Inflammatory macrophage treated with lipopolysaccharide for 4 hours (primary cell): Measurements from ENCODE around the gene SREBF2.
"Not testable (repeated sequence)": the region's sequence is repeated elsewhere in the genome, so short reads cannot be mapped to it uniquely, and the experiment has no call there.

ENCODE experiments used
- DNase-seq: peaks from one replicate; pipeline ENCODE4 v3.0.0-alpha.2; 2020

Gene SREBF2

GRCh38 chr22:41842996-41843970 is 10.4 kb downstream of the SREBF2 start:
- DNase-seq = peak; percentile 16

- DNase-seq = no peak
Measured at GRCh38 chr22:41844036-41844435, 11.1 kb downstream of the SREBF2 start.

GRCh38 chr22:41844513-41844912 is 11.6 kb downstream of the SREBF2 start:
- no peak for DNase-seq

- DNase-seq = no peak
Measured at GRCh38 chr22:41845380-41846267, 12.7 kb downstream of the SREBF2 start.

GRCh38 chr22:41846268-41846987 is 13.5 kb downstream of the SREBF2 start:
- DNase-seq = no peak

- DNase-seq = no peak
Measured at GRCh38 chr22:41847300-41847699, 14.4 kb downstream of the SREBF2 start.

GRCh38 chr22:41848468-41848867 is 15.6 kb downstream of the SREBF2 start:
- peak; percentile 95 for DNase-seq

GRCh38 chr22:41856469-41856868 is 23.6 kb downstream of the SREBF2 start:
- DNase-seq = no peak

- peak; percentile 58 for DNase-seq
Measured at GRCh38 chr22:41857155-41857859, 24.4 kb downstream of the SREBF2 start.

GRCh38 chr22:41857860-41858199 is 24.9 kb downstream of the SREBF2 start:
- no peak for DNase-seq

- no peak for DNase-seq
Measured at GRCh38 chr22:41862160-41862529, 29.2 kb downstream of the SREBF2 start.

- DNase-seq = peak; percentile 55
Measured at GRCh38 chr22:41862530-41863266, 29.8 kb downstream of the SREBF2 start.

GRCh38 chr22:41863472-41863871 is 30.6 kb downstream of the SREBF2 start:
- DNase-seq = no peak

- DNase-seq = no peak
Measured at GRCh38 chr22:41868556-41868955, 35.7 kb downstream of the SREBF2 start.

- DNase-seq = not testable (repeated sequence)
Measured at GRCh38 chr22:41870081-41870480, 37.2 kb downstream of the SREBF2 start.

- no peak for DNase-seq
Measured at GRCh38 chr22:41870786-41871185, 37.9 kb downstream of the SREBF2 start.

GRCh38 chr22:41873391-41873790 is 40.5 kb downstream of the SREBF2 start:
- DNase-seq = no peak

- no peak for DNase-seq
Measured at GRCh38 chr22:41874090-41874489, 41.2 kb downstream of the SREBF2 start.

- no peak for DNase-seq
Measured at GRCh38 chr22:41875531-41876270, 42.8 kb downstream of the SREBF2 start.

- DNase-seq = no peak
Measured at GRCh38 chr22:41876275-41876674, 43.4 kb downstream of the SREBF2 start.

GRCh38 chr22:41876675-41877074 is 43.8 kb downstream of the SREBF2 start:
- no peak for DNase-seq
